Mesendoderm (in vitro differentiated cells): Measurements from ENCODE around the gene ENTPD1.

Experiments
- DNase-seq: peaks from one replicate; pipeline ENCODE4 v3.0.0; 2013
- H2AK5ac ChIP-seq: 2 replicates; pipeline ENCODE4 v1.6.1; 2013; ENCODE audit warnings: low read length, inconsistent platforms
- H2BK120ac ChIP-seq: 2 replicates; pipeline ENCODE4 v1.6.1; 2013; ENCODE audit warnings: low read depth, mild to moderate bottlenecking, low read length, moderate library complexity, mixed read lengths
- H2BK15ac ChIP-seq: replicated peaks from 2 replicates; pipeline ENCODE4 v1.6.1; 2013; ENCODE audit warnings: low read depth, mild to moderate bottlenecking, moderate library complexity
- H2BK5ac ChIP-seq: 2 replicates; pipeline ENCODE4 v1.6.1; 2013; ENCODE audit warnings: low read length, inconsistent platforms
- H3K18ac ChIP-seq: 2 replicates; pipeline ENCODE4 v1.6.1; 2013; ENCODE audit warnings: mild to moderate bottlenecking, low read length, mixed read lengths
- H3K23ac ChIP-seq: one replicate; pipeline ENCODE4 v1.6.1; 2013; ENCODE audit warnings: low read length
- H3K27ac ChIP-seq: 2 replicates; pipeline ENCODE4 v1.5.1; 2013; ENCODE audit warnings: low read depth, mild to moderate bottlenecking, inconsistent platforms, low read length, moderate library complexity
- H3K27me3 ChIP-seq: 2 replicates; pipeline ENCODE4 v1.6.1; 2013; ENCODE audit warnings: low read length, control low read depth, mild to moderate bottlenecking, inconsistent platforms; ENCODE audit not compliant: insufficient read depth, poor library complexity
- H3K36me3 ChIP-seq: 2 replicates; pipeline ENCODE4 v1.6.1; 2013; ENCODE audit warnings: low read length, inconsistent platforms; ENCODE audit not compliant: control insufficient read depth, insufficient read depth
- H3K4ac ChIP-seq: one replicate; pipeline ENCODE4 v1.6.1; 2013; ENCODE audit warnings: low read depth, mild to moderate bottlenecking, low read length, moderate library complexity
- H3K4me1 ChIP-seq: 2 replicates; pipeline ENCODE4 v1.6.1; 2013; ENCODE audit warnings: low read depth, low read length, inconsistent platforms; ENCODE audit not compliant: control insufficient read depth
- H3K4me2 ChIP-seq: 2 replicates; pipeline ENCODE4 v1.6.1; 2013; ENCODE audit warnings: low read length
- H3K4me3 ChIP-seq: 2 replicates; pipeline ENCODE4 v1.5.1; 2013; ENCODE audit warnings: mild to moderate bottlenecking, low read length
- H3K56ac ChIP-seq: one replicate; pipeline ENCODE4 v1.6.1; 2013; ENCODE audit warnings: low read length
- H3K79me1 ChIP-seq: 2 replicates; pipeline ENCODE4 v1.6.1; 2013; ENCODE audit warnings: low read length, inconsistent platforms
- H3K79me2 ChIP-seq: 2 replicates; pipeline ENCODE4 v1.6.1; 2013; ENCODE audit warnings: mild to moderate bottlenecking, low read length; ENCODE audit not compliant: control insufficient read depth, insufficient read depth
- H3K9ac ChIP-seq: 2 replicates; pipeline ENCODE4 v1.6.1; 2013; ENCODE audit warnings: low read length, inconsistent platforms
- H4K5ac ChIP-seq: one replicate; pipeline ENCODE4 v1.6.1; 2013; ENCODE audit warnings: low read length
- H4K8ac ChIP-seq: one replicate; pipeline ENCODE4 v1.6.1; 2013; ENCODE audit warnings: low read depth, mild to moderate bottlenecking, control low read depth, low read length, moderate library complexity
- WGBS: extraction: QIAGEN DNeasy Blood & Tissue Kit; methylation state at CpG from one replicate; pipeline ENCODE4 v1.1.7; 2013; ENCODE audit warnings: low lambda C conversion rate, missing lambda C conversion rate; ENCODE audit not compliant: insufficient coverage; ENCODE audit errors: extremely low coverage; 5-methylcytosine and 5-hydroxymethylcytosine counted together

ENTPD1 gene

GRCh38 chr10:95789902-95790301 is 33.9 kb downstream of the ENTPD1 start:
- no peak overlapping the region for H4K5ac ChIP-seq
- no peak overlapping the region for H2BK15ac ChIP-seq
- no peak overlapping the region for H2AK5ac ChIP-seq
- H3K27me3 ChIP-seq: no peaks in the 10 kb centered on the region
- H3K27ac ChIP-seq: no peak overlapping the region
- no peak overlapping the region for H3K4ac ChIP-seq
- H3K9ac ChIP-seq: no peak overlapping the region
- H3K36me3 ChIP-seq: no peaks in the 10 kb centered on the region
- H3K23ac ChIP-seq: no peak overlapping the region
- no peak overlapping the region for H2BK120ac ChIP-seq
- H3K79me1 ChIP-seq: no peaks in the 10 kb centered on the region
- H3K56ac ChIP-seq: no peak overlapping the region
- peaks cover 2% of the 10 kb centered on the region for H3K4me1 ChIP-seq
- H3K4me2 ChIP-seq: no peak overlapping the region
- H2BK5ac ChIP-seq: no peak overlapping the region
- H3K4me3 ChIP-seq: no peak overlapping the region
- no peaks in the 10 kb centered on the region for H3K79me2 ChIP-seq
- no peak for DNase-seq
- no CpG with 5 or more reads among the region's 3 CpGs for WGBS
- no peak overlapping the region for H3K18ac ChIP-seq
- H4K8ac ChIP-seq: no peak overlapping the region

- H2AK5ac ChIP-seq: no peak overlapping the region
- peaks cover 2% of the 10 kb centered on the region for H3K4me1 ChIP-seq
- no peak overlapping the region for H4K5ac ChIP-seq
- no peak for DNase-seq
- H3K27me3 ChIP-seq: no peaks in the 10 kb centered on the region
- WGBS: no CpG with 5 or more reads among the region's 3 CpGs
- H2BK15ac ChIP-seq: no peak overlapping the region
- no peak overlapping the region for H2BK120ac ChIP-seq
- H3K9ac ChIP-seq: no peak overlapping the region
- no peak overlapping the region for H2BK5ac ChIP-seq
- no peak overlapping the region for H3K4me3 ChIP-seq
- H3K79me1 ChIP-seq: no peaks in the 10 kb centered on the region
- H3K4me2 ChIP-seq: no peak overlapping the region
- no peak overlapping the region for H4K8ac ChIP-seq
- no peak overlapping the region for H3K56ac ChIP-seq
- H3K18ac ChIP-seq: no peak overlapping the region
- H3K36me3 ChIP-seq: no peaks in the 10 kb centered on the region
- H3K79me2 ChIP-seq: no peaks in the 10 kb centered on the region
- H3K4ac ChIP-seq: no peak overlapping the region
- H3K23ac ChIP-seq: no peak overlapping the region
- no peak overlapping the region for H3K27ac ChIP-seq
Observed at GRCh38 chr10:95790982-95791381, 35.0 kb downstream of the ENTPD1 start.

- no peak overlapping the region for H2BK5ac ChIP-seq
- H2AK5ac ChIP-seq: no peak overlapping the region
- WGBS: no CpG with 5 or more reads among the region's 2 CpGs
- no peaks in the 10 kb centered on the region for H3K36me3 ChIP-seq
- no peak overlapping the region for H4K5ac ChIP-seq
- H3K4me2 ChIP-seq: no peak overlapping the region
- peaks cover 2% of the 10 kb centered on the region for H3K4me1 ChIP-seq
- H4K8ac ChIP-seq: no peak overlapping the region
- no peak overlapping the region for H3K4ac ChIP-seq
- no peak overlapping the region for H3K27ac ChIP-seq
- no peak for DNase-seq
- H3K9ac ChIP-seq: no peak overlapping the region
- H3K27me3 ChIP-seq: no peaks in the 10 kb centered on the region
- no peak overlapping the region for H3K18ac ChIP-seq
- no peak overlapping the region for H3K56ac ChIP-seq
- no peak overlapping the region for H2BK120ac ChIP-seq
- H3K23ac ChIP-seq: no peak overlapping the region
- H3K79me1 ChIP-seq: no peaks in the 10 kb centered on the region
- H3K4me3 ChIP-seq: no peak overlapping the region
- no peak overlapping the region for H2BK15ac ChIP-seq
- no peaks in the 10 kb centered on the region for H3K79me2 ChIP-seq
Observed at GRCh38 chr10:95791425-95791979, 35.5 kb downstream of the ENTPD1 start.

GRCh38 chr10:95792211-95792780 is 36.3 kb downstream of the ENTPD1 start:
- no peak overlapping the region for H3K23ac ChIP-seq
- no peak overlapping the region for H4K8ac ChIP-seq
- H3K4me3 ChIP-seq: no peak overlapping the region
- H2BK120ac ChIP-seq: no peak overlapping the region
- H2AK5ac ChIP-seq: no peak overlapping the region
- H3K4me1 ChIP-seq: peaks cover 2% of the 10 kb centered on the region
- H2BK5ac ChIP-seq: no peak overlapping the region
- H2BK15ac ChIP-seq: no peak overlapping the region
- no CpG with 5 or more reads among the region's 2 CpGs for WGBS
- no peak overlapping the region for H3K27ac ChIP-seq
- H3K4me2 ChIP-seq: no peak overlapping the region
- no peak overlapping the region for H3K18ac ChIP-seq
- H3K79me2 ChIP-seq: no peaks in the 10 kb centered on the region
- H3K27me3 ChIP-seq: no peaks in the 10 kb centered on the region
- no peaks in the 10 kb centered on the region for H3K79me1 ChIP-seq
- H4K5ac ChIP-seq: no peak overlapping the region
- no peak overlapping the region for H3K9ac ChIP-seq
- no peaks in the 10 kb centered on the region for H3K36me3 ChIP-seq
- no peak for DNase-seq
- H3K4ac ChIP-seq: no peak overlapping the region
- H3K56ac ChIP-seq: no peak overlapping the region

- no peak overlapping the region for H3K4me3 ChIP-seq
- no peaks in the 10 kb centered on the region for H3K36me3 ChIP-seq
- no peak overlapping the region for H4K8ac ChIP-seq
- no peak overlapping the region for H3K18ac ChIP-seq
- no peak overlapping the region for H2BK5ac ChIP-seq
- H2AK5ac ChIP-seq: no peak overlapping the region
- H3K4me2 ChIP-seq: no peak overlapping the region
- peak overlapping the region; percentile 5 for H3K56ac ChIP-seq
- no peaks in the 10 kb centered on the region for H3K27me3 ChIP-seq
- H4K5ac ChIP-seq: no peak overlapping the region
- peaks cover 2% of the 10 kb centered on the region for H3K4me1 ChIP-seq
- H3K27ac ChIP-seq: no peak overlapping the region
- no peak overlapping the region for H3K4ac ChIP-seq
- H3K79me1 ChIP-seq: no peaks in the 10 kb centered on the region
- H3K9ac ChIP-seq: no peak overlapping the region
- peak; percentile 39 for DNase-seq
- no peak overlapping the region for H2BK120ac ChIP-seq
- H2BK15ac ChIP-seq: no peak overlapping the region
- no CpG with 5 or more reads among the region's 4 CpGs for WGBS
- no peak overlapping the region for H3K23ac ChIP-seq
- H3K79me2 ChIP-seq: no peaks in the 10 kb centered on the region
Observed at GRCh38 chr10:95792874-95793285, 36.9 kb downstream of the ENTPD1 start.
